GM12873 (cell line): ENCODE measurements around the gene SAA2.

ENCODE experiments used
- TF ChIP-seq, protein P1 (sequence below): IDR thresholded peaks from 2 replicates; pipeline ENCODE4 v1.5.1; 2012; ENCODE audit warnings: low read depth, mild to moderate bottlenecking, moderate library complexity, low read length, control low read depth; ENCODE audit not compliant: insufficient read depth; ENCODE audit errors: missing control alignments

SAA2 gene

DNA sequence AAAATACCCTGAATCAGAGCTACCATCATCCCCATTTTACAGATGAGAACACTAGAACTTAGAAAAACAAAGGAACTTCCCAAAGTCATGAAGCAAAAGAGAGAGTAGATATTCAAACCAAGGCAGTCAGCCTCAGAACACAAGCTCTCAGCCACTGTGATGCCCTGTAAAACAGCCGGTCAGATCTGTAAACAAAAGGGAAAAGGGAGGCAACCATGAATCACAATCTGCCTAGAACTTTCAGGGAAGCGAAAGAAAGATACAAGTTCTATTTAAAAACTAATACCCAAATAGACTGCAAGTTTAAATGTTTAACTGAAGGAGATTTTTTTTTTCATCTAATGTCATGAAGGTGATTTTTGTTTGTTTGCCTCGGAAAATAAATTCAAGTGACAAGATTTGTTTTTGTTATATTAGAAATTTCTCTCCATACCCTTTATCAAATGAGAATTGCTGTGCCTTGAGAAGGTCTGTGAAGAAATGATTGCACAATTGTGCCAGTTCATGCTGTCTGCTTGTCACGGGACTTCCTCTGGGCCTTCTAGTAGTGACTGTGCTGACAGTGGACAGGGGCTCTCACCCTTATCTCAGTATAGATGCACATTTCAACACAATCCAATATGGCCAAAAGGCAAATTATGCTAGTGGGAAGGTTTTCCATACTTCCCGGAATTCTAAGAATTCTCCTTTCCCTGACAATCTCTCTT, 29.2 kb upstream of the SAA2 start:
- TF ChIP-seq, protein P1, sequence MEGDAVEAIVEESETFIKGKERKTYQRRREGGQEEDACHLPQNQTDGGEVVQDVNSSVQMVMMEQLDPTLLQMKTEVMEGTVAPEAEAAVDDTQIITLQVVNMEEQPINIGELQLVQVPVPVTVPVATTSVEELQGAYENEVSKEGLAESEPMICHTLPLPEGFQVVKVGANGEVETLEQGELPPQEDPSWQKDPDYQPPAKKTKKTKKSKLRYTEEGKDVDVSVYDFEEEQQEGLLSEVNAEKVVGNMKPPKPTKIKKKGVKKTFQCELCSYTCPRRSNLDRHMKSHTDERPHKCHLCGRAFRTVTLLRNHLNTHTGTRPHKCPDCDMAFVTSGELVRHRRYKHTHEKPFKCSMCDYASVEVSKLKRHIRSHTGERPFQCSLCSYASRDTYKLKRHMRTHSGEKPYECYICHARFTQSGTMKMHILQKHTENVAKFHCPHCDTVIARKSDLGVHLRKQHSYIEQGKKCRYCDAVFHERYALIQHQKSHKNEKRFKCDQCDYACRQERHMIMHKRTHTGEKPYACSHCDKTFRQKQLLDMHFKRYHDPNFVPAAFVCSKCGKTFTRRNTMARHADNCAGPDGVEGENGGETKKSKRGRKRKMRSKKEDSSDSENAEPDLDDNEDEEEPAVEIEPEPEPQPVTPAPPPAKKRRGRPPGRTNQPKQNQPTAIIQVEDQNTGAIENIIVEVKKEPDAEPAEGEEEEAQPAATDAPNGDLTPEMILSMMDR, result no peak

DNA sequence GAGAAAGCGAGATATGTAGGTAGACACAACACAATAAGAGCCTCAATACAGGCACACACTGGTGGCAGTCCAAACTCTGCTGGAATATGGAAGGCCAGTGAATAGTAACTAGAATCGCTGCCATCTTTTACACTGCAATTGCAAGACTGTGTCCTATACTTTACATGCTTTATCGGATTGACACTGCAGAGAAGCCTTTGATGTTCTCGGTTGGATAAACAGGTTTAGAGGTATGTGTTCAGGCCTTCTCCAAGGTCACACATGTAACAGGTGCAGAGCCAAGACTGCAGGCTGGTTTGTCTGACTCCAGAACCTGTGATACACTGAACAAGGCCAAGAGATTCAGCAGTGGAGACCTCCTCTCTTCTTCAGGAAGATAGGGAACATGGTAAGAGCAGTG, 22.7 kb upstream of the SAA2 start:
- TF ChIP-seq, protein P1, result no peak

DNA sequence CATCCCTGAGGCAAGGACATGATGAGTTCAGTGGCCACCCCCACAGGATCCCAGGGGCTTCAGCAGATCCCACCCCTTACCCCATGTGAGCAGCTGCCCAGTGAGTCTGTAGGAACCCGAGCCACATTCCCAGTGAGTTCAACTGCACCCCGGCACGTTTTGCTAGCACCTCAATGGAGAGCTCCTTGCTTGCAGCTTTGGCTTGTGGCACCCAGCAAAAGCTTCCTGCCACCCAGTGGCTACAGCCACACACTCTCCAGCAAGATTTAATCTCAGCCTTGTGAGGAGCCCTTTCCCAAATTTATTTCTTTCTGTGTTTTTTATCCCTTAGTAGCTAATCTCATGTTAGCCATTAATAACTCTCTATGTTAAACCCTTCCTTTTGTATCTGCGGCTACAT, 21.6 kb upstream of the SAA2 start:
- TF ChIP-seq, protein P1, result no peak

DNA sequence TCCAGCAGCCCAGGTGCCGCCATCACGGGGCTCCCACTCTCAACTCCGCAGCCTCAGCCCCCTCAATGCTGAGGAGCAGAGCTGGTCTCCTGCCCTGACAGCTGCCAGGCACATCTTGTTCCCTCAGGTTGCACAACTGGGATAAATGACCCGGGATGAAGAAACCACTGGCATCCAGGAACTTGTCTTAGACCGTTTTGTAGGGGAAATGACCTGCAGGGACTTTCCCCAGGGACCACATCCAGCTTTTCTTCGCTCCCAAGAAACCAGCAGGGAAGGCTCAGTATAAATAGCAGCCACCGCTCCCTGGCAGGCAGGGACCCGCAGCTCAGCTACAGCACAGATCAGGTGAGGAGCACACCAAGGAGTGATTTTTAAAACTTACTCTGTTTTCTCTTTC, 17.5 kb upstream of the SAA2 start, which contains the start of gene SAA1:
TSS of gene SAA1 (plus strand) at position 316 of the 400 bp plus-strand sequence. CDS start 624 bp downstream, outside the sequence.
- TF ChIP-seq, protein P1, result no peak

DNA sequence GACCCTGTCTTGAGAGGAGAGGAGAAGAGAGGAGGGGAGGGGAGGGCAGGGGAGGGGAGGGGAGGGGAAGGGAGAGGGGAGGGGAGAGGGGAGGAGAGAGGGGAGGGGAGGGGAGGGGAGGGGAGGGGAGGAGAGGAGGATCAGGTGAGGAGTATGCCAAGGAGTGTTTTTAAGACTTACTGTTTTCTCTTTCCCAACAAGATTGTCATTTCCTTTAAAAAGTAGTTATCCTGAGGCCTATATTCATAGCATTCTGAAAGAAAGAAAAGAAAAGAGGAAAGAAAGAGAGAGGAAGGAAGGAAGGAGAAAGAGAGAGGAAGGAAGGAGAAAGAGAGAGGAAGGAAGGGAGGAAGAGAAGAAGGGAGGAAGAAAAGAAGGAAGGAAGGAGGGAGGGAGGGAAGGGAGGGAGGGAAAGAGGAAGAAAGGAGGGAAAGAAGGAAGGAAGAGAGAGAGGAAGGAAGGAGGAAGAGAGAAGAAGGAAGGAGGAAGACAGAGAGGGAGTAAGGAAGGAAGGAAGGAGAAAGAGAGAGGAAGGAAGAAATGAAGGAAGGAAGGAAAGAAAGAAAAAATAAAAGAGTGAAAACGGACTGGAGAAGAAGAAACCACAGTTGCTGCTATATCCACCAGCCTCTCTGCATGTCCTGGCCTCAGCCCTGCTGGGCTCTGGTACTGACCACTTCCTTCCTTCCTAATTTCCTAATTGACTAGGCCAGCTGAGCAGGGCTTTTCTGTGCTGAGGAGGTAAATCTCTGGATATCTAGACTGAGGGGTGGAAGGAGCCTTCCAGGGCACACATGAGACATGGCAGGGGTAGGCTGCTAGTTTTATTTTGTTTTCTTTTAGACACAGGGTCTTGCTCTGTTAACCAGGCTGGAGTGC, 16.4 kb upstream of the SAA2 start:
- TF ChIP-seq, protein P1, result no peak

DNA sequence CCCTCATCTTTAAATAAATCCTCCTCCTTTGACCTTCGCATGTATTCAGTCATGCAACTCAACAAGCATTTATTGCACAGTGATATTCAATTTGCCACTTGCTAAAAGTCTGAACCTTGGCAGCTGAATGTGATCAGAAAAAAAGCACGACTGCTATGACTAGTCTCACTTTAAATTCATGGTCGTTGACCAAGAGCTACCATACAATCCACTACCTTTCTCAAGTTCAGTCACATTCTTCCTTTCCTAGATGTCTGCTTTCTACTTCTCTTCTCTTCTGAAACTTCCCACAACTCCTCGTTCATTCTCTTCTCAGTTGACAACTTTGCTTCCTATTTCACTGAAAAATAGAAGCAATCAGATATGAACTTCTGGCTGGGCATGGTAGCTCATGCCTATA, 15.6 kb upstream of the SAA2 start:
- TF ChIP-seq, protein P1, result no peak

DNA sequence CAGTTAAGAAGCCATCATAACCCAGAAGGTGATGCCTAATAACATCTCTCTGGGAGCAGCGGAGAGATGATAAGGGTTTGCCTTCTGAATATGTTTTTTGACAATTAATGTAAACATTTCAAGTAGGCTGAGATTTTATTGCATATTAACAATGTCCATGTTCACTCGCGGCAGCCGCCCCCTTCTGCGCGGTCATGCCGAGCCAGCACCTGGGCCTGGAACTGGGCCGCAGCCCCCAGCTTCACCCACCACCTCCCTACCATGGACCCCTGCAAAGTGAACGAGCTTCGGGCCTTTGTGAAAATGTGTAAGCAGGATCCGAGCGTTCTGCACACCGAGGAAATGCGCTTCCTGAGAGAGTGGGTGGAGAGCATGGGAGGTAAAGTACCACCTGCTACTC, 13.3 kb upstream of the SAA2 start:
- TF ChIP-seq, protein P1, result no peak
